Right lobe of liver (tissue), 6 donors: ENCODE data around the gene ARHGAP40. TPM values are rescaled to one million over a fixed set of nuclear protein-coding genes. Genes with fewer than 3 reads are reported as not detected.

Experiments used
- ATAC-seq, 4 donors: fragments of 200-7000 bp; cut with Tn5 transposase; one replicate each; pipeline ENCODE4 v1.9.1; 2020; ENCODE audit warnings: mild to moderate bottlenecking in 4 of 4, moderate library complexity in 4 of 4
- DNase-seq, 3 donors: peaks; one replicate each; pipeline ENCODE4 v3.0.0-alpha.2; 2020
- H3K27ac ChIP-seq, 3 donors: fragments of 200-600 bp; one replicate each; pipeline ENCODE4 v1.8.0; 2022
- H3K27me3 ChIP-seq, 2 donors: fragments of 200-600 bp; one replicate each; pipeline ENCODE4 v1.8.0; 2022
- H3K36me3 ChIP-seq, 4 donors: fragments of 200-600 bp; sonication (generic) in 1 of 4; one replicate each; pipeline versions ENCODE4 v1.5.1 to v1.8.0; 2017 to 2022; ENCODE audit warnings: control low read depth in 1 of 4
- H3K4me1 ChIP-seq, 4 donors: fragments of 200-600 bp; sonication (generic) in 1 of 4; one replicate each; pipeline versions ENCODE4 v1.5.1 to v1.8.0; 2017 to 2022; ENCODE audit warnings: control low read depth in 1 of 4
- H3K4me3 ChIP-seq, 3 donors: fragments of 200-600 bp; one replicate each; pipeline ENCODE4 v1.8.0; 2022
- H3K9me3 ChIP-seq, 4 donors: fragments of 200-600 bp; sonication (generic) in 1 of 4; one replicate each; pipeline versions ENCODE4 v1.5.1 to v1.8.0; 2017 to 2022; ENCODE audit warnings: control low read depth in 1 of 4
- CTCF ChIP-seq, 4 donors: fragments of 200-600 bp in 3 of 4; fragments of 450-650 bp in 1 of 4; IDR thresholded peaks; one replicate each; pipeline versions ENCODE4 v1.5.1 to v1.8.0; 2016 to 2022; ENCODE audit warnings: antibody characterized with exemption in 4 of 4, mild to moderate bottlenecking in 2 of 4
- POLR2A ChIP-seq: fragments of 450-650 bp; IDR thresholded peaks from one replicate; pipeline ENCODE4 v1.6.1; 2017; ENCODE audit warnings: antibody characterized with exemption, mild to moderate bottlenecking
- WGBS: methylation state at CpG from one replicate; pipeline ENCODE4 v1.1.6; 2018; ENCODE audit warnings: low coverage, low lambda C conversion rate; ENCODE audit not compliant: insufficient coverage; ENCODE audit errors: missing lambda C conversion rate; 5-methylcytosine and 5-hydroxymethylcytosine counted together
- intact Hi-C, 2 donors: fragments of 100-400 bp; cut with DNase I; formaldehyde crosslinking; loops; one replicate each; pipeline versions ENCODE4 v1.11.2 to v1.14.1; 2022
- long read RNA-seq: library from polyadenylated mRNA; unstranded; transcript quantifications from one replicate; pipeline ENCODE4 v2.0.0, GENCODE V29; 2019
- total RNA-seq, 6 experiments: library from RNA; depleted of rRNA in 2 of 6; stranded (reverse); fragments of >200 nt in 2 of 6; fragmentation: NEBNext Ultra II Directional in 3 of 6; extraction: Animal tissue kit (Norgen Biotek cat#: 25700) in 3 of 6; gene quantifications; one replicate each; pipeline versions ENCODE4 v1.1.0 to v1.2.4, GENCODE V29; 2016 to 2023
- donor health status: DM: no; HTN: yes; CAD: no.
- donor health status: DM: no; HTN: no; CAD: no.
- donor health status: DM: no; HTN: no; CAD: no.
- donor health status: DM: no; HTN: yes; CAD: no.
- donor health status: DM: no; HTN: yes; CAD: no.

ARHGAP40 gene
- under 1 TPM in 1 of 6 experiments, not detected in 5; 0.12 TPM for total RNA-seq
- long read RNA-seq, result 0 reads

GRCh38 chr20:38601216-38602184, at the start of gene ARHGAP40:
TSS of gene ARHGAP40 (plus strand) at chr20:38601809.
- 25% methylated on average over 16 of the region's 42 CpGs for WGBS
- intact Hi-C loops, result no loop called here
- Histone ChIP-seq H3K4me3 (no peak within 1 kb of the TSS), H3K36me3 (no peaks in the 10 kb centered on the region), H3K27ac (no peak within 1 kb of the TSS), H3K27me3 (no peaks in the 10 kb centered on the region), H3K4me1 (no peaks in the 10 kb centered on the region), H3K9me3 (no peaks in the 10 kb centered on the region)
- DNase-seq (no peak), ATAC-seq (peak in 3 of 4 donors; percentile 14 to 32 (median 29))
- TF ChIP-seq POLR2A, result no peak
- no peak for TF ChIP-seq CTCF (IDR thresholded peaks at IDR 0.05)

GRCh38 chr20:38554986-38555385, 46.6 kb upstream of the ARHGAP40 start:
- intact Hi-C loops, result no loop called here
- TF ChIP-seq CTCF (IDR thresholded peaks at IDR 0.05) (no peak), POLR2A (no peak)
- Histone ChIP-seq H3K4me1 (peaks cover 0 to 10% (median 0%) of the 10 kb centered on the region in 4 donors), H3K36me3 (peaks cover 0 to 53% (median 9%) of the 10 kb centered on the region in 4 donors), H3K9me3 (no peaks in the 10 kb centered on the region), H3K27ac (no peak overlapping the region), H3K27me3 (no peaks in the 10 kb centered on the region), H3K4me3 (no peak overlapping the region)
- DNase-seq, result no peak
- peak in 1 of 4 donors; percentile 57 for ATAC-seq
- 81% methylated on average over 2 of the region's 2 CpGs for WGBS

- TF ChIP-seq CTCF (IDR thresholded peaks at IDR 0.05), result no peak
- no peak for TF ChIP-seq POLR2A
- DNase-seq, result no peak
- Histone ChIP-seq H3K36me3 (peaks cover 0 to 56% (median 9%) of the 10 kb centered on the region in 4 donors), H3K27me3 (no peaks in the 10 kb centered on the region), H3K4me3 (no peak overlapping the region), H3K4me1 (peaks cover 0 to 10% (median 0%) of the 10 kb centered on the region in 4 donors), H3K27ac (no peak overlapping the region), H3K9me3 (no peaks in the 10 kb centered on the region)
- intact Hi-C loops, result no loop called here
- no peak for ATAC-seq
These were observed 46.2 kb upstream of the ARHGAP40 start for GRCh38 chr20:38555395-38555794.

GRCh38 chr20:38557174-38557573, 44.4 kb upstream of the ARHGAP40 start:
- no peak for ATAC-seq
- Histone ChIP-seq H3K36me3 (peaks cover 0 to 42% (median 9%) of the 10 kb centered on the region in 4 donors), H3K27me3 (no peaks in the 10 kb centered on the region), H3K4me3 (no peak overlapping the region), H3K9me3 (no peaks in the 10 kb centered on the region), H3K4me1 (peaks cover 0 to 10% (median 0%) of the 10 kb centered on the region in 4 donors), H3K27ac (no peak overlapping the region)
- WGBS, result 93% methylated on average over 2 of the region's 2 CpGs
- DNase-seq, result no peak
- intact Hi-C loops, result no loop called here
- no peak for TF ChIP-seq CTCF (IDR thresholded peaks at IDR 0.05)
- no peak for TF ChIP-seq POLR2A
